NCI-H2107 treated with DMSO at 0.1 percent for 48 hours (cell line): ENCODE data around the gene MERTK.
"Not testable (repeated sequence)": the region's sequence is repeated elsewhere in the genome, so short reads cannot be mapped to it uniquely, and the experiment has no call there.

Source experiments
- DNase-seq: peaks from one replicate; lab custom pipeline; 2025; ENCODE audit not compliant: unreplicated experiment; lab: John Stamatoyannopoulos, UW

Gene MERTK

GRCh38 chr2:112039556-112039955, 141.1 kb downstream of the MERTK start:
- DNase-seq = not testable (repeated sequence)

GRCh38 chr2:112040066-112040465, 141.7 kb downstream of the MERTK start:
- not testable (repeated sequence) for DNase-seq

- not testable (repeated sequence) for DNase-seq
These were observed 143.1 kb downstream of the MERTK start for GRCh38 chr2:112041460-112041859.

GRCh38 chr2:112045446-112046014, 147.1 kb downstream of the MERTK start:
- no peak for DNase-seq

GRCh38 chr2:112046231-112046630, 147.8 kb downstream of the MERTK start:
- DNase-seq = no peak

- no peak for DNase-seq
These were observed 149.3 kb downstream of the MERTK start for GRCh38 chr2:112047537-112048235.

- no peak for DNase-seq
These were observed 149.8 kb downstream of the MERTK start for GRCh38 chr2:112048236-112048592.

- peak; percentile 68 for DNase-seq
These were observed 150.5 kb downstream of the MERTK start for GRCh38 chr2:112048887-112049286.

GRCh38 chr2:112050316-112050715, 151.9 kb downstream of the MERTK start:
- no peak for DNase-seq

- DNase-seq = peak; percentile 89
These were observed 155.8 kb downstream of the MERTK start for GRCh38 chr2:112053917-112054846.

- DNase-seq = peak; percentile 81
These were observed 156.7 kb downstream of the MERTK start, which contains the start of gene TMEM87B for GRCh38 chr2:112054847-112055729. Gene TMEM87B, plus strand, starts transcription at chr2:112055269. Its CDS starts 323 bp downstream, at chr2:112055592.

- peak; percentile 14 for DNase-seq
These were observed 157.6 kb downstream of the MERTK start for GRCh38 chr2:112055730-112056625.

- DNase-seq = no peak
These were observed 158.2 kb downstream of the MERTK start for GRCh38 chr2:112056626-112056987.

GRCh38 chr2:112059671-112060070, 161.3 kb downstream of the MERTK start:
- DNase-seq = no peak

- no peak for DNase-seq
These were observed 162.9 kb downstream of the MERTK start for GRCh38 chr2:112061299-112061698.

GRCh38 chr2:112061840-112062239, 163.4 kb downstream of the MERTK start:
- DNase-seq = no peak

- DNase-seq = no peak
These were observed 164.5 kb downstream of the MERTK start for GRCh38 chr2:112062894-112063293.

GRCh38 chr2:112065486-112065885, 167.1 kb downstream of the MERTK start:
- no peak for DNase-seq

- DNase-seq = no peak
These were observed 167.6 kb downstream of the MERTK start for GRCh38 chr2:112065966-112066365.

GRCh38 chr2:112069794-112070193, 171.4 kb downstream of the MERTK start:
- not testable (repeated sequence) for DNase-seq
